ENCODE data around the gene RBPJL. TPM values are rescaled to one million over a fixed set of nuclear protein-coding genes. Genes with fewer than 3 reads are reported as not detected.
A peak's percentile ranks its signal among the peaks of the same experiment; 100 is the strongest.

The RBPJL gene
- total RNA-seq, 4 donors from 2014 or later: not detected

- no peak overlapping the region for H3K27ac ChIP-seq
- 75 to 93% methylated on average over 2 to 4 of the region's 4 CpGs for WGBS, 2 donors (ENCODE audit: low coverage in 1 of 2)
- no peaks in the 10 kb centered on the region for H3K4me1 ChIP-seq
- H3K4me3 ChIP-seq: no peak overlapping the region
- H3K36me3 ChIP-seq: peaks cover 0 to 49% (median 23%) of the 10 kb centered on the region in 4 donors
- TF ChIP-seq CTCF (IDR thresholded peaks at IDR 0.05): no peak
- no peak for TF ChIP-seq EP300 (IDR thresholded peaks at IDR 0.05; ENCODE audit: low read depth)
- no peak for TF ChIP-seq POLR2A (IDR thresholded peaks at IDR 0.05)
- TF ChIP-seq POLR2AphosphoS5 (IDR thresholded peaks at IDR 0.05): no peak
- in situ Hi-C loops (cut with MboI; ENCODE audit: low pct_ligation_motif_present in 1 of 4, low pct_unique_long_range_greater_than_20kb in 1 of 4, low sequenced_read_pairs in 3 of 4): loop anchor here in 1 of 4 donors (10.0 kb wide), 1 partner anchor 446 kb away; no protein-coding TSS in a partner anchor
- H3K27me3 ChIP-seq: no peaks in the 10 kb centered on the region
- no peak for DNase-seq
- no peaks in the 10 kb centered on the region for H3K9me3 ChIP-seq
- intact Hi-C loops (cut with DNase I; ENCODE audit: low total_unique reads): no loop called here
These were observed 21.8 kb downstream of the RBPJL start for GRCh38 chr20:45328451-45328850.

- in situ Hi-C loops (cut with MboI; ENCODE audit: low pct_ligation_motif_present in 1 of 4, low pct_unique_long_range_greater_than_20kb in 1 of 4, low sequenced_read_pairs in 3 of 4): loop anchor here in 1 of 4 donors (10.0 kb wide), 1 partner anchor 445 kb away; no protein-coding TSS in a partner anchor
These were observed 23.1 kb downstream of the RBPJL start for GRCh38 chr20:45329497-45330319.

GRCh38 chr20:45330476-45330875 lies 23.8 kb downstream of the RBPJL start:
- H3K4me1 ChIP-seq: no peaks in the 10 kb centered on the region
- WGBS, 2 donors (ENCODE audit: low coverage in 1 of 2): 92% methylated on average over 3 of the region's 3 CpGs; no CpG with 5 or more reads in 1 of the 2 donors
- no peak overlapping the region for H3K27ac ChIP-seq
- H3K4me3 ChIP-seq: no peak overlapping the region
- intact Hi-C loops (cut with DNase I; ENCODE audit: low total_unique reads): no loop called here
- peaks cover 0 to 66% (median 23%) of the 10 kb centered on the region in 4 donors for H3K36me3 ChIP-seq
- in situ Hi-C loops (cut with MboI; ENCODE audit: low pct_ligation_motif_present in 1 of 4, low pct_unique_long_range_greater_than_20kb in 1 of 4, low sequenced_read_pairs in 3 of 4): no loop called here
- H3K27me3 ChIP-seq: no peaks in the 10 kb centered on the region
- TF ChIP-seq EP300 (IDR thresholded peaks at IDR 0.05; ENCODE audit: low read depth) (no peak), POLR2A (IDR thresholded peaks at IDR 0.05) (no peak), POLR2AphosphoS5 (IDR thresholded peaks at IDR 0.05) (no peak)
- no peak for DNase-seq
- H3K9me3 ChIP-seq: no peaks in the 10 kb centered on the region

More at GRCh38 chr20:45329497-45330319, 23.1 kb downstream of the RBPJL start:
- no peaks in the 10 kb centered on the region for H3K4me1 ChIP-seq
- 67 to 70% methylated on average over 2 to 7 of the region's 7 CpGs for WGBS, 2 donors (ENCODE audit: low coverage in 1 of 2)
- H3K36me3 ChIP-seq: peaks cover 0 to 58% (median 23%) of the 10 kb centered on the region in 4 donors
- DNase-seq: no peak
- TF ChIP-seq POLR2AphosphoS5 (IDR thresholded peaks at IDR 0.05) (no peak), CTCF (IDR thresholded peaks at IDR 0.05) (no peak), POLR2A (IDR thresholded peaks at IDR 0.05) (no peak), EP300 (IDR thresholded peaks at IDR 0.05; ENCODE audit: low read depth) (no peak)
- no peak overlapping the region for H3K4me3 ChIP-seq
- intact Hi-C loops (cut with DNase I; ENCODE audit: low total_unique reads): no loop called here
- no peaks in the 10 kb centered on the region for H3K27me3 ChIP-seq
- H3K9me3 ChIP-seq: no peaks in the 10 kb centered on the region
- no peak overlapping the region for H3K27ac ChIP-seq

GRCh38 chr20:45336530-45337366 lies 30.1 kb downstream of the RBPJL start:
- peaks cover 57 to 63% (median 61%) of the 10 kb centered on the region in 4 donors for H3K4me1 ChIP-seq
- TF ChIP-seq POLR2AphosphoS5 (IDR thresholded peaks at IDR 0.05) (peak; percentile 37 to 72 (median 66)), CTCF (IDR thresholded peaks at IDR 0.05) (no peak), EP300 (IDR thresholded peaks at IDR 0.05; ENCODE audit: low read depth) (peak; percentile 17)
- intact Hi-C loops (cut with DNase I; ENCODE audit: low total_unique reads) (no loop called here), in situ Hi-C loops (cut with MboI; ENCODE audit: low pct_ligation_motif_present in 1 of 4, low pct_unique_long_range_greater_than_20kb in 1 of 4, low sequenced_read_pairs in 3 of 4) (no loop called here)
- H3K36me3 ChIP-seq: peaks cover 0 to 34% (median 0%) of the 10 kb centered on the region in 4 donors
- peak; percentile 68 for DNase-seq
- H3K4me3 ChIP-seq: no peak overlapping the region
- H3K9me3 ChIP-seq: no peaks in the 10 kb centered on the region
- no peaks in the 10 kb centered on the region for H3K27me3 ChIP-seq
- WGBS, 2 donors (ENCODE audit: low coverage in 1 of 2): 43 to 71% methylated on average over 1 to 11 of the region's 11 CpGs
- peak overlapping the region; percentile 92 to 96 (median 94) for H3K27ac ChIP-seq
